Gastroesophageal sphincter (tissue), 3 donors: ENCODE measurements around the gene NUP107.

Experiments
- EP300 ChIP-seq: sonication (generic); formaldehyde crosslinking; IDR thresholded peaks from one replicate; pipeline ENCODE4 v1.6.1; 2017; ENCODE audit warnings: antibody characterized with exemption, mild to moderate bottlenecking
- POLR2A ChIP-seq, 2 donors: fragments of 450-650 bp; IDR thresholded peaks; one replicate each; pipeline ENCODE4 v1.6.1; 2017; ENCODE audit warnings: antibody characterized with exemption in 2 of 2, mild to moderate bottlenecking in 2 of 2, moderate library complexity in 1 of 2
- POLR2AphosphoS5 ChIP-seq: sonication (generic); formaldehyde crosslinking; IDR thresholded peaks from one replicate; pipeline ENCODE4 v1.6.1; 2017; ENCODE audit warnings: antibody characterized with exemption
- TF ChIP-seq, protein P1 (sequence below), 4 experiments: fragments of 200-600 bp in 2 of 4; fragments of 450-650 bp in 2 of 4; sonication (generic) in 1 of 4; IDR thresholded peaks; one replicate each; pipeline ENCODE4 v1.5.1; 2017 to 2019; ENCODE audit warnings: antibody characterized with exemption in 4 of 4, mild to moderate bottlenecking in 2 of 4, moderate library complexity in 2 of 4

DNA sequence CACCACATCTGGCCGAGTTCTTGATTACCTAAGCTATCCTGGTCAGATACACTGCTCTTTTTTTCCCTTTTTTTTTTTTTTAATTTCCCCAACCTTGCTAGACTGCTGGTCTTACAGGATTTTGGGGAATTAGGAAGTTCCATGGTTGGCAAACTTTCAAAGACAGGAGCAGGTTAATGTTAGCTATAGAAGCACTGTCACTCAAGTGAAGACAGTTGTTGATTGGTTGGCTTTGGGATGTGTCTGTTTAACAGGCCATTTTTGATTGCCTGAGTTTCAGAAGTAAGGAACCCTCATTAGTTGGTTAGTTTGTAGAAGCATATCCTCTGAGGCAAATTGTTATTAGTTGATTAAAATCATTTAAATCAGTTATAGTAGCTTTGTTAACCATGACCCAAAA, 39.3 kb upstream of the NUP107 start:
- TF ChIP-seq POLR2A (IDR thresholded peaks at IDR 0.05) (no peak), EP300 (no peak), POLR2AphosphoS5 (no peak)
- TF ChIP-seq, protein P1, sequence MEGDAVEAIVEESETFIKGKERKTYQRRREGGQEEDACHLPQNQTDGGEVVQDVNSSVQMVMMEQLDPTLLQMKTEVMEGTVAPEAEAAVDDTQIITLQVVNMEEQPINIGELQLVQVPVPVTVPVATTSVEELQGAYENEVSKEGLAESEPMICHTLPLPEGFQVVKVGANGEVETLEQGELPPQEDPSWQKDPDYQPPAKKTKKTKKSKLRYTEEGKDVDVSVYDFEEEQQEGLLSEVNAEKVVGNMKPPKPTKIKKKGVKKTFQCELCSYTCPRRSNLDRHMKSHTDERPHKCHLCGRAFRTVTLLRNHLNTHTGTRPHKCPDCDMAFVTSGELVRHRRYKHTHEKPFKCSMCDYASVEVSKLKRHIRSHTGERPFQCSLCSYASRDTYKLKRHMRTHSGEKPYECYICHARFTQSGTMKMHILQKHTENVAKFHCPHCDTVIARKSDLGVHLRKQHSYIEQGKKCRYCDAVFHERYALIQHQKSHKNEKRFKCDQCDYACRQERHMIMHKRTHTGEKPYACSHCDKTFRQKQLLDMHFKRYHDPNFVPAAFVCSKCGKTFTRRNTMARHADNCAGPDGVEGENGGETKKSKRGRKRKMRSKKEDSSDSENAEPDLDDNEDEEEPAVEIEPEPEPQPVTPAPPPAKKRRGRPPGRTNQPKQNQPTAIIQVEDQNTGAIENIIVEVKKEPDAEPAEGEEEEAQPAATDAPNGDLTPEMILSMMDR (IDR thresholded peaks at IDR 0.05): no peak
